ENCODE measurements around the gene LRRC8A. TPM values are rescaled to one million over a fixed set of nuclear protein-coding genes. Genes with fewer than 3 reads are reported as not detected.
A peak's percentile ranks its signal among the peaks of the same experiment; 100 is the strongest.

Gene LRRC8A
- total RNA-seq, 2 experiments from 2014 or later, result 35.0 to 35.8 TPM

DNA sequence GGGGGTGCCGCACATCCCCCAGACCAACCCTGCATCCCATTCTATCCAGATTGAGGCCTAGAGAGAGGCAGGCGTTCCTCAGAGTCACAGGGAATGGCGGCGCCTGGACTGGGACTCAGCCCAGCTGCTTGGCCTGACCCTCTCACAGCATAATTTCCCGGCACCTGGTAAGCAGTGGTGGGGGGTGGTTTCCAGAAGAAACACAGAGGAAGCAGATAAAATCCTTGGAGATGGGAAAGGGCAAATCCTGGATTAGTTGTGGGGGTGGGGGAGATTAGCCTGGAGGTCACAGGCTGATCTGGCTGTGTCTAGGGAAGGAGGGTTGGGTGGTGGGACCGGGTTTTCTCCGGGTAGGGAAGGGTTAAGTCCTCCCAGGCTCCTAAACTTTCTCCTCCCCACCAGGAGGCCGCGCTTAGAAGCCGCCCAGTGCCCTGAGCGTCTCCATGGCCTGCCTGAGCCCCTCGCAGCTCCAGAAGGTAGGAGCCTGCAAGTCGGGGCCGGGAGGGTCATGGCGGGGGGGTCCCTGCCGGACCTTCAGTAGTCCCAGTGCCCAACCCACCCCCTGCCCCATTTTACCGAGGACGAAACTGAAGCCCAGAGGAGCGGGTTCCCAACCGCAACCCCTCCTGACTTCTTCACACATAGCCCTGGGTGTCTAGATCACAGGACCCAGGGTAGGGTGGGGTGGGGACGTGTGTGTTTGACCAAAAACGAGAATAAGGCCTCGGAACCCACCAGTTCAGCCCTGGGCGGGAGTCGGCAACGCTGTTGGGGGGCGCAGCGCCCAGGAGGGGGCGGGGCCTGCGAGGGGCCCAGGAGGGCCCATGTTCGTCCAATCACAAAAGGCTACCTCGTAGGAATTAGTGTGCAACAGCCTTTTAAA lies 40.2 kb downstream of the LRRC8A start:
- H3K4me3 Mint-ChIP-seq, result peak overlapping the region; percentile 25
- no peak overlapping the region for H3K27ac ChIP-seq (ENCODE audit: low read depth in 1 of 2, low read length in 2 of 2)
- ChIA-PET CTCF (interaction anchor here (0.5 to 0.7 kb wide), 2 partner anchors 9 to 29 kb away, joined by 3 to 4 read pairs; no protein-coding TSS in a partner anchor), POLR2A (interaction anchor here (0.6 to 1.4 kb wide), 4 partner anchors 19 to 72 kb away, joined by 3 to 4 read pairs (median 3); no protein-coding TSS in a partner anchor)
- peak overlapping the region; percentile 53 for H3K27ac Mint-ChIP-seq
- DNase-seq (peak in 1 of 14 experiments; percentile 12), ATAC-seq (ENCODE audit: poor library complexity) (peak; percentile 44)
- intact Hi-C loops (cut with DNase I, micrococcal nuclease), result no loop called here
- no peaks in the 10 kb centered on the region for H3K27me3 Mint-ChIP-seq
- H3K27me3 ChIP-seq (ENCODE audit: control insufficient read depth in 1 of 2, insufficient read depth in 2 of 2, low read length in 2 of 2), result no peaks in the 10 kb centered on the region
- H3K9me3 ChIP-seq (ENCODE audit: control insufficient read depth in 1 of 2, insufficient read depth in 1 of 2, low read length in 2 of 2), result no peaks in the 10 kb centered on the region
- H3K36me3 Mint-ChIP-seq (ENCODE audit: low read depth), result peaks cover 17% of the 10 kb centered on the region
- H3K4me1 ChIP-seq (ENCODE audit: insufficient read depth, low read length), result peaks cover 17% of the 10 kb centered on the region
- peak overlapping the region; percentile 34 for H3K4me3 ChIP-seq (ENCODE audit: low read length)
- H3K36me3 ChIP-seq (ENCODE audit: insufficient read depth, low read length), result peaks cover 13% of the 10 kb centered on the region
- no peaks in the 10 kb centered on the region for H3K9me3 Mint-ChIP-seq
- peaks cover 15% of the 10 kb centered on the region for H3K4me1 Mint-ChIP-seq (ENCODE audit: low read depth)
- TF ChIP-seq, protein P1, sequence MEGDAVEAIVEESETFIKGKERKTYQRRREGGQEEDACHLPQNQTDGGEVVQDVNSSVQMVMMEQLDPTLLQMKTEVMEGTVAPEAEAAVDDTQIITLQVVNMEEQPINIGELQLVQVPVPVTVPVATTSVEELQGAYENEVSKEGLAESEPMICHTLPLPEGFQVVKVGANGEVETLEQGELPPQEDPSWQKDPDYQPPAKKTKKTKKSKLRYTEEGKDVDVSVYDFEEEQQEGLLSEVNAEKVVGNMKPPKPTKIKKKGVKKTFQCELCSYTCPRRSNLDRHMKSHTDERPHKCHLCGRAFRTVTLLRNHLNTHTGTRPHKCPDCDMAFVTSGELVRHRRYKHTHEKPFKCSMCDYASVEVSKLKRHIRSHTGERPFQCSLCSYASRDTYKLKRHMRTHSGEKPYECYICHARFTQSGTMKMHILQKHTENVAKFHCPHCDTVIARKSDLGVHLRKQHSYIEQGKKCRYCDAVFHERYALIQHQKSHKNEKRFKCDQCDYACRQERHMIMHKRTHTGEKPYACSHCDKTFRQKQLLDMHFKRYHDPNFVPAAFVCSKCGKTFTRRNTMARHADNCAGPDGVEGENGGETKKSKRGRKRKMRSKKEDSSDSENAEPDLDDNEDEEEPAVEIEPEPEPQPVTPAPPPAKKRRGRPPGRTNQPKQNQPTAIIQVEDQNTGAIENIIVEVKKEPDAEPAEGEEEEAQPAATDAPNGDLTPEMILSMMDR (IDR thresholded peaks at IDR 0.05), result no peak

DNA sequence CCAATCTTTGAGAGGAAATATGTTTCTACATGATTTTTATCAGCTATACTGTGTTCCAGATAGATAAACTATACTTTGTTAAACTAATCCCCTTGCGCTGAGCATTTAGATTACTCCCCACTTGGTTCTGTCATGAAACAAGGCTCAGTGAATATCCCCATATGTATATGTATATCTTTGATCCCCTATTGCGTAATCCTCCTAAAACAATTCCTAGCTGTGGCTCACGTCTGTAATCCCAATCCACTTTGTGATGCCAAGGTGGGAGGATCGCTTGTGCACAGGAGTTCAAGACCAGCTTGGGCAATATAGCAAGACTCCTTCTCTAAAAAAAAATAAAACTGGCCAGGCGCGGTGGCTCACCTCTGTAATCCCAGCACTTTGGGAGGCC lies 41.6 kb downstream of the LRRC8A start:
- peaks cover 5% of the 10 kb centered on the region for H3K36me3 ChIP-seq (ENCODE audit: insufficient read depth, low read length)
- peaks cover 5% of the 10 kb centered on the region for H3K36me3 Mint-ChIP-seq (ENCODE audit: low read depth)
- CTCF ChIA-PET, result interaction anchor here (0.7 to 1.5 kb wide), 2 partner anchors 42 to 97 kb away, joined by 3 to 4 read pairs; partner anchors contain the start of genes KYAT1 and LRRC8A
- H3K4me1 Mint-ChIP-seq (ENCODE audit: low read depth), result peaks cover 23% of the 10 kb centered on the region
- intact Hi-C loops (cut with DNase I, micrococcal nuclease), result no loop called here
- H3K27ac ChIP-seq (ENCODE audit: low read depth in 1 of 2, low read length in 2 of 2), result no peak overlapping the region
- no peaks in the 10 kb centered on the region for H3K27me3 ChIP-seq (ENCODE audit: control insufficient read depth in 1 of 2, insufficient read depth in 2 of 2, low read length in 2 of 2)
- H3K27ac Mint-ChIP-seq, result no peak overlapping the region
- H3K27me3 Mint-ChIP-seq, result no peaks in the 10 kb centered on the region
- H3K4me1 ChIP-seq (ENCODE audit: insufficient read depth, low read length), result peaks cover 26% of the 10 kb centered on the region
- TF ChIP-seq, protein P1 (IDR thresholded peaks at IDR 0.05), result no peak
- no peak for ATAC-seq (ENCODE audit: poor library complexity)
- DNase-seq, result no peak
- H3K9me3 ChIP-seq (ENCODE audit: control insufficient read depth in 1 of 2, insufficient read depth in 1 of 2, low read length in 2 of 2), result no peaks in the 10 kb centered on the region
- H3K4me3 ChIP-seq (ENCODE audit: low read length), result no peak overlapping the region
- POLR2A ChIA-PET, result interaction anchor here (1.4 to 1.6 kb wide), 2 partner anchors 23 to 41 kb away, joined by 3 to 4 read pairs; no protein-coding TSS in a partner anchor
- no peaks in the 10 kb centered on the region for H3K9me3 Mint-ChIP-seq
- no peak overlapping the region for H3K4me3 Mint-ChIP-seq

DNA sequence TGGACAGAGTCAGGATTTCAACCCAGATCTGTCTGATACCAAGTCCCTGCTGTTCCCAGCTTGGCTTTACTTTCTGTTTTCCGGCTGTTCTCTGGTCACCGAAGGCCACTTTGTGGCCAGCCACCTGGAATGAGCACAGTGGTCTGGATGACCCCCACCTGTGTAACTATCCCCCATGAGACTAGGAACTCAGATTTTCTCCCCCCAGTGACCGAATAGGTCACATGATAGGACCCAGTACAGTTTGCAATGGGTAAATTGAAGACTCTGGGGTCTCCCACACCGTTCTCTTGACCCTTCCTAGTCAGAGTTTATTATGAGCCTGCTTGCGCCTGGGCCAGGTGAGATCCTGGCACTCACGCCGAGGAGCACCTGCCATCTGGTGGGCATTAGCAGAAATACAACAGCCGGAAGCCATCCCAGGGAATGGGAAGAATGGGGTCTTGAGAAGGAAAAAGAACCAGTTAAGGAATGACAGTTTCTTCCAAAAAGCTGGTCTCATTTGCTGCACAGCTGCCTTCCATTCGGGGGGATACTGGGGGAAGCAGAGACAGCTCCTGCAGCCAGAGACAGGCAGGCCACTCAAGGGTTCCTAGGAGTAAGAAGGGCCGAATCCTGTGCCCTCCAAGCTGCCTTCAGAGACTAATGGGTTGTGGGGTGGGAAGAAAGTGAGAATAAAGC lies 45.9 kb downstream of the LRRC8A start:
- Histone ChIP-seq H3K4me3 (ENCODE audit: low read length) (no peak overlapping the region), H3K4me1 (ENCODE audit: insufficient read depth, low read length) (peaks cover 16% of the 10 kb centered on the region), H3K36me3 (ENCODE audit: insufficient read depth, low read length) (no peaks in the 10 kb centered on the region), H3K9me3 (ENCODE audit: control insufficient read depth in 1 of 2, insufficient read depth in 1 of 2, low read length in 2 of 2) (no peaks in the 10 kb centered on the region), H3K27ac (ENCODE audit: low read depth in 1 of 2, low read length in 2 of 2) (no peak overlapping the region), H3K27me3 (ENCODE audit: control insufficient read depth in 1 of 2, insufficient read depth in 2 of 2, low read length in 2 of 2) (no peaks in the 10 kb centered on the region)
- intact Hi-C loops (cut with DNase I, micrococcal nuclease), result loop anchor here (1.0 to 5.0 kb wide), 4 partner anchors 46 to 280 kb away; partner anchors contain the start of genes KYAT1 (in 2 of the 2) and LRRC8A (in 2 of the 2)
- H3K4me3 Mint-ChIP-seq, result no peak overlapping the region
- TF ChIP-seq, protein P1 (IDR thresholded peaks at IDR 0.05), result peak; percentile 98
- H3K4me1 Mint-ChIP-seq (ENCODE audit: low read depth), result peaks cover 19% of the 10 kb centered on the region
- H3K27me3 Mint-ChIP-seq, result no peaks in the 10 kb centered on the region
- no peaks in the 10 kb centered on the region for H3K9me3 Mint-ChIP-seq
- H3K36me3 Mint-ChIP-seq (ENCODE audit: low read depth), result no peaks in the 10 kb centered on the region
- ATAC-seq (ENCODE audit: poor library complexity) (peak; percentile 84), DNase-seq (peak; percentile 38 to 77 (median 46))
- no peak overlapping the region for H3K27ac Mint-ChIP-seq
- POLR2A ChIA-PET, result interaction anchor here (0.6 to 1.9 kb wide), 3 partner anchors 64 to 1853 kb away, joined by 3 to 5 read pairs (median 3); partner anchors contain the start of gene SPOUT1
- CTCF ChIA-PET, result interaction anchor here (0.7 to 3.8 kb wide), 7 partner anchors 20 to 76 kb away, joined by 3 to 29 read pairs (median 5); partner anchors contain the start of genes DOLK and NUP188

All from CD4-positive, alpha-beta T cell (primary cell).